ENCODE results near the gene MED12L.
"Not testable (repeated sequence)": the region's sequence is repeated elsewhere in the genome, so short reads cannot be mapped to it uniquely, and the experiment has no call there.

MED12L gene

GRCh38 chr3:151377768-151378385, 292.4 kb downstream of the MED12L start:
- no peak for DNase-seq (ENCODE audit: low read depth)

- DNase-seq (ENCODE audit: low read depth) = no peak
Measured at GRCh38 chr3:151379083-151379734, 293.7 kb downstream of the MED12L start.

DNA sequence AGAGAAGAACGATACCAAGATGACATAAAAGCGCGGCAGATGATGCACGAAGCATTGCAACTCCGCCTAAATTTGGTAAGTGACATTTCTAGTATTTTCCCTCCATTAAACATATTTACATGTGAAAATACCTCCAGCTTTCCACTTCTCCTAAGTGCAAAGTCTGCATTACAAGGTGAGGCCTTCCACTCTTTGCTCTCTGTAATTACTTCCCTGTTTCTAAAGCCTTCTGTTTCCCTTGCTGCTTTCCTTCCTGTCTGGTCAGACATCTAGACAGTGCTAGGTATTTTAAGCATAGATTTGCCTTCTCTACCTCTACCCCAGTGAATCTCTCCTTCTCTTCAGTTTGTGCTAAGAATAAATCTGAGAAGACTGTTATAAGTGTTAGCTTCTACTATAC, 297.2 kb downstream of the MED12L start:
- DNase-seq (ENCODE audit: low read depth) = no peak

- no peak for DNase-seq (ENCODE audit: low read depth)
Measured at GRCh38 chr3:151383111-151383510, 297.6 kb downstream of the MED12L start.

DNA sequence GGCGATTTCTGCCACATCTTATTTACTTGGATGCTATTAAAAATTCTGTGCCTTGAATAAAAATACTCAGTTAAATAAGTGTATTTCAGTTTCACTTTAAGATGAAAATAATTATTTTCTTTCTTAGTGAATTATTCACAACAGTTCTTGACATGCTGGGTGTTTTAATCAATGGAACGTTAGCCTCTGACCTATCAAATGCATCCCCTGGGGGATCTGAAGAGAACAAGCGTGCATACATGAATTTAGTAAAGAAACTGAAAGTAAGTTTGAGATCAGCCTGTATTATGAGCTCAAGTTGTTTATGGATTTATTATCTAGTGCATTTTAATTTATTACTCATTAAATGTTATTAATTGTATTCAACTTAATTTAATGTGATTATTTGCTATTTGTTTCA, 298.5 kb downstream of the MED12L start:
- no peak for DNase-seq (ENCODE audit: low read depth)

- no peak for DNase-seq (ENCODE audit: low read depth)
Measured at GRCh38 chr3:151384741-151385174, 299.3 kb downstream of the MED12L start, which contains the start of gene P2RY12. Gene P2RY12, minus strand, starts transcription at chr3:151384753. Its CDS starts 45,908 bp downstream, at chr3:151338845.

DNA sequence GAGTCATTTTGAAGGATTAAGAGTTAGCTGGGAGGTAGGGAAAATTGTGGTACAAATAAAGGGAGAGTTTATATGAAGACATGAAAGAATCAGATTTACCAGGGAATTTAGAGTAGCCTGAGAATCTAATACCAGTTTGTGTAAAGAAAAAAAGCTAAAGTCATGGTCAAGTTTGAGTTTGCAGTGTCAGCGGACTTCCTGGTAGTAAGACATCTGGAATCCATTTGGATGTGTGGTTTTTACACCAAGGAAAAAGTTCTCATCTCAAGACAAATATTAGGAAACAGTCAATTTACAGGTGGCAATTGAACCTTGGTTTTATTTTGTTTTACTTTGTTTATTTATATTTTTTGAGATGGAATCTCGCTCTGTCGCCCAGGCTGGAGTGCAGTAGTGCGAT, 300.6 kb downstream of the MED12L start:
- no peak for DNase-seq (ENCODE audit: low read depth)

- DNase-seq (ENCODE audit: low read depth) = no peak
Measured at GRCh38 chr3:151387432-151387831, 302.0 kb downstream of the MED12L start.

GRCh38 chr3:151387842-151388241, 302.4 kb downstream of the MED12L start:
- no peak for DNase-seq (ENCODE audit: low read depth)

DNA sequence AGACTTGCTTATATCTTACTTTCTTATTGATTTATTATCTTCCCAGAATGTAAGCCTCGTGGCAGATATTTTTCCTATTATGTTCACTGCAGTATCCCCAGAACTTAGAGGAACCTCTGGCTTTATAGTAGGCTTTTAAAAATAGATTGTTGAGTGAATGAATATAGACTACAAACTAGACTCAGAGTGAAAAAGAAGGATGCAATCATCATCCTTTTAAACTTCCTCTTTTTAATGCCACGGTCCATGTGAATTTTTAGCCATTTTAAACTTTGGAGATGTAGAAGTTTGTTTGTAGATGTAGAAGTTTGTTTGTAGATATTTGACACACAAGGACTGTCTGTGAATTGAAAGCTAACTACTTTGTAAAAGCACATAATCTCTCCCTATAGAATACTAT, 306.3 kb downstream of the MED12L start:
- no peak for DNase-seq (ENCODE audit: low read depth)

GRCh38 chr3:151392191-151392590, 306.7 kb downstream of the MED12L start:
- not testable (repeated sequence) for DNase-seq (ENCODE audit: low read depth)

- no peak for DNase-seq (ENCODE audit: low read depth)
Measured at GRCh38 chr3:151393146-151393830, 307.8 kb downstream of the MED12L start.

- peak; percentile 63 for DNase-seq (ENCODE audit: low read depth)
Measured at GRCh38 chr3:151393941-151394340, 308.5 kb downstream of the MED12L start.

DNA sequence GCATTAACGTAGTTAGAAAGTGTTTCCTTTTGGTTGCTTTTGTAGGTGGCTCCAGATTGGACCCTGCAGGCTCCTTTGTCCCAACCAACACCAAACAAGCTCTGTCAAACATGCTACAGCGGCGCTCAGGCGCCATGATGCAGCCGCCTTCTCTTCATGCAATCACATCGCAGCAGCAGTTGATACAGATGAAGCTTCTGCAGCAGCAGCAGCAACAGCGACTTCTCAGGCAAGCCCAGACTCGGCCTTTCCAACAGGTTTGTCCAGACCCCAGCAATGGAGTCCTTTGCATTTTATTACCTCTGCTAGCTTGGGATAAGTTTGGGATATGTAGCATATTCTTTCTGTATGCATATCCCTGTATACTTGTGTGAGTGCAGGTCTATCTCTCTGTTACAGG, 309.1 kb downstream of the MED12L start:
- DNase-seq (ENCODE audit: low read depth) = no peak

GRCh38 chr3:151395806-151396205, 310.3 kb downstream of the MED12L start:
- peak; percentile 47 for DNase-seq (ENCODE audit: low read depth)

DNA sequence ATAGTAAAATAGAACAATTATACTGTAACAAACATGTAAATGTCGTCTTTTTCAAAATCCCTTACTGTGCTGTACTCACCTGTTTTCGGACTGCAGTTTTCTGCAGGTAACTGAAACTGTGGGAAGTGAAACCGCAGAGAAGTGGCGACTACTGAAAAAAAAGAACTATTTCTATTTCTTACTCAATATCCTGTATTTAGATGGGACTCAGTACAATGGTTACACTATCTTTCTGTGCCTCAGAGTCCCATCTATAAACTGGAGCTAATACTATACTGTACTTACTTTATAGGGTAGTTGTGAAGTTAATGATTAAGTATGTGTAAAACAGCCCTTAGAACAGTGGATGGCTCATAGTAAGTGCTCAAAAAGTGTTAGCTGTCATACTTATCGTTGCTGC, 313.4 kb downstream of the MED12L start:
- DNase-seq (ENCODE audit: low read depth) = no peak

DNA sequence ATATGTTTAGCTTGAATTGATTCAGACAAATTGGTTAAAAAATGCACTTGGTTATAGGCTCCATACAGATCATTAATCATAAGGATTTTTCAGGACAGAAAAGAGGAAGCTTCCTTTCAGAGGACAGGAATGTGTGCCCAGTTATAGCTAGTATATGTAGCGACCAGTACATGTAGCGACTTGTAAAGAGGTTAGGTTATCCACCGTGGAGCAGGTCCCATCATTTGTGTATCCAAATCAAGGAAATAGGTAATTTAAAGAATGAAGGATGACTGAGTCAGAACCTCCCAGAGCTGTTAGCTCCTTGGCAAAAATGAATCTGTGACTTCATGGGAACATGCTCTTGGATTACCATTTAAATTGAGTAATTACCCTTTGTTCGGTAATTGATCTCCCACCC, 314.9 kb downstream of the MED12L start:
- no peak for DNase-seq (ENCODE audit: low read depth)

DNA sequence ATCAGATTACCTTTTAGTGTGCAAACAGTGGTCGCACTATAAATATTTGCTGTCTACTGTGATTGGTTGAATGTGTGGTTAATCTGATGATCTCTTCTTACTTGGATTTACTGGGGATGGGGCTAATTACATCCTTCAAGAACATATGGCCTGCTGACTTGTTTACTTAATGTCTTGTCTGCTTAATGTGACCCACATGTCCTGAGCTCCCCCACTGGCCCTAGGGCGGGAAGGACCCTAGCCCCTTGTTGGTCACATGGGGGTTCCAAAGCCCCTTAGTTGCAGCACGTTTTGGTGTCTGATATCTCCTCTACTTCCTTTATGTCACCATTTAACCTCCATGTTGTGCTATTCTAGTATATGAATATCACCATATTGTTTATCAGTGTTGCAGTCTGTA, 316.9 kb downstream of the MED12L start:
- DNase-seq (ENCODE audit: low read depth) = no peak

GRCh38 chr3:151403246-151403645, 317.8 kb downstream of the MED12L start:
- DNase-seq (ENCODE audit: low read depth) = peak; percentile 62

GRCh38 chr3:151404316-151404715, 318.9 kb downstream of the MED12L start:
- peak; percentile 59 for DNase-seq (ENCODE audit: low read depth)

- DNase-seq (ENCODE audit: low read depth) = no peak
Measured at GRCh38 chr3:151407928-151408327, 322.5 kb downstream of the MED12L start.

GRCh38 chr3:151410891-151411559, 325.6 kb downstream of the MED12L start:
- no peak for DNase-seq (ENCODE audit: low read depth)

- no peak for DNase-seq (ENCODE audit: low read depth)
Measured at GRCh38 chr3:151412989-151413388, 327.5 kb downstream of the MED12L start.
